ENCODE data around the gene ANO8. TPM values are rescaled to one million over a fixed set of nuclear protein-coding genes. Genes with fewer than 3 reads are reported as not detected.
A peak's percentile ranks its signal among the peaks of the same experiment; 100 is the strongest.

ANO8 gene
- polyA plus RNA-seq, 3 donors, result 0.11 to 14.1 TPM; not detected in 1

- no peaks in the 10 kb centered on the region for H3K27me3 Mint-ChIP-seq (ENCODE audit: low read depth in 3 of 3)
- peak overlapping the region; percentile 65 for H3K9ac ChIP-seq (ENCODE audit: insufficient read depth, low read length, poor library complexity, severe bottlenecking)
- H3K4me1 ChIP-seq (ENCODE audit: control insufficient read depth in 1 of 2, insufficient read depth in 2 of 2, low read length in 2 of 2), result peaks cover 42 to 46% of the 10 kb centered on the region in 2 donors
These were observed 32.1 kb downstream of the ANO8 start for GRCh38 chr19:17302391-17303166.

More at GRCh38 chr19:17302391-17303166, 32.1 kb downstream of the ANO8 start:
- H3K9me3 ChIP-seq (replicated peaks in 1 of 2; ENCODE audit: control insufficient read depth in 1 of 2, insufficient read depth in 1 of 2, low read length in 2 of 2), result peaks cover 6 to 11% of the 10 kb centered on the region in 2 donors
- H3K27me3 ChIP-seq (ENCODE audit: control insufficient read depth in 2 of 2, insufficient read depth in 2 of 2, low read length in 2 of 2), result no peaks in the 10 kb centered on the region
- H3K79me2 ChIP-seq (ENCODE audit: insufficient read depth, low read length), result peaks cover 49% of the 10 kb centered on the region
- Mint-ChIP-seq H3K36me3 (peaks cover 12 to 32% of the 10 kb centered on the region in 2 donors), H3K4me3 (peak overlapping the region; percentile 83 to 88), H3K27ac (peak overlapping the region; percentile 42 to 78 (median 63)), H3K4me1 (peaks cover 31% of the 10 kb centered on the region), H3K9me3 (peaks cover 4 to 13% (median 11%) of the 10 kb centered on the region in 7 donors)
- peaks cover 18% of the 10 kb centered on the region for H4K20me1 ChIP-seq (ENCODE audit: insufficient read depth, low read length)
- under 1% methylated on average over 26 of the region's 29 CpGs for WGBS (ENCODE audit: insufficient coverage)
- H3K36me3 ChIP-seq (replicated peaks in 1 of 2; ENCODE audit: control insufficient read depth in 1 of 2, insufficient read depth in 2 of 2, low read length in 2 of 2), result peaks cover 2 to 13% of the 10 kb centered on the region in 2 donors
- intact Hi-C loops (cut with micrococcal nuclease), result loop anchor here in 1 of 2 donors (5.0 kb wide), 1 partner anchor 35 kb away; the partner anchor contains the start of gene GTPBP3
- peak; percentile 42 to 72 (median 69) for DNase-seq
- peak overlapping the region; percentile 97 for H3K4me2 ChIP-seq (replicated peaks; ENCODE audit: extremely low read depth, low read length, poor library complexity, severe bottlenecking)
- H3K27ac ChIP-seq (ENCODE audit: low read depth in 1 of 2, low read length in 2 of 2), result peak overlapping the region; percentile 33 to 55
- peak overlapping the region; percentile 84 for H2AFZ ChIP-seq (ENCODE audit: insufficient read depth, low read depth, low read length, poor library complexity, severe bottlenecking)
- peak overlapping the region; percentile 63 to 81 (median 80) for H3K4me3 ChIP-seq (replicated peaks in 1 of 3; ENCODE audit: low read depth in 2 of 3, low read length in 3 of 3)
- no peak for TF ChIP-seq CTCF (IDR thresholded peaks at IDR 0.05)

Measured in CD14-positive monocyte (primary cell).